Hematopoietic multipotent progenitor cell treated with erythropoietin and hydrocortisone succinate and interleukin-3 and kit ligand, for 4 days (in vitro differentiated cells): ENCODE measurements around the gene TRIM7.

Source experiments
- DNase-seq: peaks from one replicate; pipeline ENCODE4 v3.0.0-alpha.2; 2015

The TRIM7 gene

DNA sequence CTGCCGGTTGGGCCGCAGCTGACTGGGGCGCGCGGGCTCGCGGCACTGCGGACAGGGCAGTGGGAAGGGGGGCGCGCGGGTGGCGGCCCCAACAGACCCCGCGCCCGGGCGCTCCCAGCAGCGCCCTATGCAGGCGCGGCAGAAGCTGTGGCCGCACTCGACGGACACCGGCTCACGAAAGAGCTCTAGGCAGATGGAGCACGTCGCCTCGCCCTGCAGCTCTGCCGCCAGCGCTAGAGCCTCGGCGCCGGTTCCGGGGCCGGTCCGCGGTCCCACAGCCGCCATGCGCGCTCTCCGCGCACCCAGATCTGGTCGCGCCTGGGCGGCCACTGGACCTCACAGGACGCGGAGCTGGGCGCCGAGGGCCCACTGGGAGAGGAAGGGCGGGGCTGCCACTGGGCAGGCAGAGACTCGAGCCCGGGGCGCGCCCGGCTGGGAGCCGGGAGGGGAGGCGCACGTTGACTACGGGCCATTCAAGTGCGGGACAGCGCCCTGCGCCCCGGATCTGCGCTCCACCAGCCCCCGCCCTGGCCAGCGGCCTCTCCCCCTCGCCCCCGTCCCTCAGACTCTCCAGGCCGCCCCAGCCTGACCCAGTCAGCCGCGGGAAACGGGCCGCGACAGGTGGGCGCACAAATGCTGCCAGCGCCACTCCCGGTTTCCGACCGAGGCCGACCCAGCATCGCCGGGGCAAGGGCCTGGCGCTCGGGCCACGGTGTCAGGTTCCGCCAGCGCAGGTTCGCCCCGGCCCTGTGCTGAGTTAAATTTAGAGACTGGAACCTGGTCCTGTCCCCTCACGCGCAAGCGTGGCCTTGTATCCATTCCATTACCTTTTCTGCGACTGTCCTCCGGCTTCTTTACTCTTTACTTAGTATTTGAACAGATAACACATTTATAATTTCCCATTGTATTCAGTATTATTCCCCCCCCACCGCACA lies at the start of gene TRIM7:
TSS of gene TRIM7 (minus strand) at position 371 of the 935 bp plus-strand sequence. CDS start at position 285, 86 bp downstream.
- DNase-seq, result peak; percentile 53

DNA sequence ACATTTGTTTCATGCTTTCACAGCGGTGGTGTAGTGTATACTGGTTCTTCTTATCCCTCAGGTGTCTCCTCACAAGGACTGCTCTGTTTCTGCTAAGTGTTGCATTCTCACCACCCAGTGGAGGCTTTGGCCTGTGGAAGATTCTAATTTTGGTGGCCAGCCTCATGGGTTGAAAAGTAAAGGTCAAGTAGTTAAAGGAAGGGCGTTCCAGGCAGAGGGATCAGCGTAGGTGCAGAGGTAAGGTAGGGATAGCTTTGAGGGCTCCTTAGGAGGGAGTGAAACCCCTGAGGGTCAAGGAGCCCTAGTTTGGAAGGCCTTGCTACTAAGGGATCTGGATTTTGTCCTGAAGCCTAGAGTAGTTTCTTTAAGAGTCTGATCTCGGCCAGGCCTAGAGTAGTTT lies 43.3 kb upstream of the TRIM7 start:
- DNase-seq, result no peak

DNA sequence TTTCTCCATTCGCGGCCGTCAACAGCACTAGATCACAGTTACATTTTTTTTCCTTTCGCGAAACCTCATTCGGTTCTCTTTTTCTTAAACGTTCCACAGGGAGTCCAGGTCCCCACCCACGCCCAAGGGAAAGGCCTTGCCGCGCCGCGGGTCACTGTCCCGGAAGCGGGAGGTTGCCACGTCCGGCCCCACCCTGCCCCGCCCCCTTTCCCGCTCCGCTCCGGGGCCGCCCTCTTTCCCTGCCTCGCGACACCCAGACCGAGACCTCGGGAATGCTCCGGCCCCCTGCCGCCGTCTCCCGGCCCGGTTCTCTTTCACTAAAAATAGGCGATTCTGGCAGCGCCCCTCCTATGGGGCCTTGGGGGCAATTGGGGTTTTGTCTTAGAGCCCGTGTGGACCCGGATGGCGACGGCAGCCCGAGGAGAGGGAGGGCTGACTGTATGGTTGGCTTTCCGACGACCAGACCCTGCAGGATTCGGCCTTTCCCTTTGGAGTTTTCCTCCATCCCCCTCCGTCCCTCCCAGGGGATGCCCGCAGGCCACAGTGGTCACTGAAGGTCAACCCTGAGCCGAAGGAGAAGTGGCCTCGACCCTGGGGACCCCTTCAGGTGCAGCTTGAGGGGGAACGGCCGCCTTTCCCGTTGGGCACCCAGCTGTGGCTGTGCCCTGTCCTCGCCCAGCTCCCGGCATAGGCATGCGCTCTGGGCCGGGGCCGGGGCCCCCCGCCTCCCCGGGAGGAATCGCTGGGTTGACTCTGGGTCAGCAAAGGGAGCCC lies 41.5 kb upstream of the TRIM7 start:
- peak; percentile 94 for DNase-seq

GRCh38 chr5:181245427-181246275 lies 40.7 kb upstream of the TRIM7 start:
- no peak for DNase-seq

DNA sequence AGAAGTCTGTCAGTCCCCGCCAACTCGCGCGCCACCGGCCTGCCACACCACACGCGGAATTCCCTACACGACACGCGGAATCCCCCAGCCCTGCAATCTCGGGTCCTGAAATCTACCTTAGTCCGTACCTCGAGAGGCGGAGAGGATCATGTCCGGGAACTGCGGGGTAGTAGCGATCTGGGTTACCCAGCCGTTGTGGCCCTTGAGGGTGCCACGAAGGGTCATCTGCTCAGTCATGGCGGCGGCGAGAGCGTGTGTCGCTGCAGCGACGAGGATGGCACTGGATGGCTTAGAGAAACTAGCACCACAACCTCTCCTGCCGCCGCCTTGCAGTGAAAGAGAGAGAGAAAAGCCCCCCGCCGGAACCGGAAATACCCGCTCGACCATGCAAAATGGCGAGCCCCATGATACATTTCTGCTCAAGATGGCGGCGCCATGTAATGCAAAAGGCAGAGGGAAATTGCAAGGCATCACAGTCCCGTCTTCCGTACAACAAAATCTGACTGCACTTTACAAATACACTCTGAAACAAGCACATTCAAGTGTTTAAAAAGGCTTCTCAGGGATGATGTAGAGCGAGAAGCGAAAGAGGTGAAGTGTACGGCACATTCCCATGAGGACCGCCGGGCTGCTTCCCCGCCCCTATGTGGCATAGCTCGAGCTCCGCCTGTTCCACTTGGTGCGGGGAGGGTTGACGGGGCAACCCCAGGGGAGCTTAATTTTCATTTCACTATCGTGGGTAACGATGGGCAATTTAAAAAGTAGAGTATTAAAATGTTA lies 38.8 kb upstream of the TRIM7 start, which contains the start of gene RACK1:
TSS of gene RACK1 (minus strand) at position 343 of the 780 bp plus-strand sequence. CDS start at position 237, 106 bp downstream.
- peak; percentile 97 for DNase-seq

DNA sequence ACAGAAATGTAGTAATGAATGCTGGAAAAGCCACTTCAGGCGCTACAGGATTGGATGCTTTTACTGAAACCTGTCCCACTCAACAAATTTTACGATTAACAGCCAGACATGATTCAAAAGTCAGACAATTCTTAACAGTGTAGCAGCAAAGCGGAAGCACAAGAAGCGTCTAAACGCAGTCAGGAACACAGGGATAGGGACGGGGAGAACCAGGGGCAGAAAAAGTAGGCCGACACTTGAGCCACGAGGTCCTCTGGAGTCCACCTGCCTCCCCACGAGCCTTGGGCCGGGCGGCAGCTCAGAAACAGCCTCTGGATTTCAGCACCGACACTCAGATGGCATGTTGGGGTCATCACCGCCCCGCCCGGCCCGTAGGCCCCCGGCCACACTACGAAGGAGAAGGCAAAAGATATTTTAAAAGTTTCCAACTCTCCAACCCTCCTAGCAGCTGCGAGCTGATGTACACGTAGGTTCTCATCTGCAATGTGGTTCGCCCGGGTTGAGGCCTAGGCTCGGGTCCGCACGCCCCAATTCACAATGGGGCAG lies 38.1 kb upstream of the TRIM7 start:
- peak; percentile 44 for DNase-seq

- no peak for DNase-seq
Observed at GRCh38 chr5:181242031-181242451, 37.0 kb upstream of the TRIM7 start.

DNA sequence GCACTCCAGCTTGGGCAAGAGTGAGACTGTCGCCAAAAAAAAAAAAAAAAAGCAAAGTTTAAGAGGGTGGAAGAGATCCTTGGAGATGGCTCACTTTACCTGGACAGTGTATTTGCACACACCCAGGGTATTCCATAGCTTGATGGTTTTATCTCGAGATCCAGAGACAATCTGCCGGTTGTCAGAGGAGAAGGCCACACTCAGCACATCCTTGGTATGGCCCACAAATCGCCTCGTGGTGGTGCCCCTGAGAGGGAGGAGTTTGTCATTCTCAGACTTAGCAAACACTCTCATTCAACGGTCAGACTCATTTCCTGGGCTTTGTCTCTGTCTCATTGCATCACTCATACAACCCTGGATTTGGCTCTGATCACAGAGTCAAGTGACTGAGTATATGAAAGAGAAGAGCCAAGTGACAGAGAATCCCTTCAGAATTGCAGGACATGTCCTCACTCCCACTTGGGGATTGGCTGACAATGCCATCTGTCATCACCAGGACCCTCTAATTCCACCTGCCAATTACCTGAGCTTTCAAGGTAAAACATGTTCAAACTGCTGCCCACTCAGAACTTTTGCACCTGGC lies 36.5 kb upstream of the TRIM7 start:
- DNase-seq, result peak; percentile 90

- no peak for DNase-seq
Observed at GRCh38 chr5:181239062-181239663, 34.2 kb upstream of the TRIM7 start.

GRCh38 chr5:181237729-181238385 lies 32.9 kb upstream of the TRIM7 start:
- no peak for DNase-seq

DNA sequence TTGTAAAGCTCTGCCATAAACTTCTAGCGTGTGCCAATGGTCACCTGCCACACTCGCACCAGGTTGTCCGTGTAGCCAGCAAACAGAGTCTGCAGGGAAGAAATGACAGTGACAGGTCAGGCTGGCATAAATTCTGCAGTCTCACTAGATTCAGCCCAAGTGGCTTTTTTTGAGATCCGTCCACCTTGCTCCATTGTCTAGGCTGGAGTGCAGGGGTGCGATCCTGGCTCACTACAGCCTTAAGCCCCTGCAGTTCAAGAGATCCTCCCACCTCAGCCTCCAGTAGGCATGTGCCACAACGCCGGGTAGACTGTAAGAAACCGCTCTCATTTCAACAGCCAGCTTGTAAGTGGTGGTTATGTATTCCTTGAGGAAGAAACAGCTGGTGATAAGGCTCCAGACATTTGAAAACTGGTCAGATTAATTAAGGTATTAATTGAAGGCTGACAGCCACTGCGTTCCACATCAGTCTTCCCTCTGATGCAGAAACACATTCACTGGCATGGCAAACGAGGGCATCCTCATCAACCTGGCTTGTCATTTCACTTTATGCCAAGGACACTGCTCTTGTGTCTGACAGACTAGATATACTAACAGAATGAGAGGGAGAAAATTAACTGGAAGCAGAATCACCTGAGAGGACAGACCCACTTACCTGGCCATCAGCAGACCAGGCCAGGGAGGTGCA lies 32.1 kb upstream of the TRIM7 start:
- DNase-seq, result no peak

DNA sequence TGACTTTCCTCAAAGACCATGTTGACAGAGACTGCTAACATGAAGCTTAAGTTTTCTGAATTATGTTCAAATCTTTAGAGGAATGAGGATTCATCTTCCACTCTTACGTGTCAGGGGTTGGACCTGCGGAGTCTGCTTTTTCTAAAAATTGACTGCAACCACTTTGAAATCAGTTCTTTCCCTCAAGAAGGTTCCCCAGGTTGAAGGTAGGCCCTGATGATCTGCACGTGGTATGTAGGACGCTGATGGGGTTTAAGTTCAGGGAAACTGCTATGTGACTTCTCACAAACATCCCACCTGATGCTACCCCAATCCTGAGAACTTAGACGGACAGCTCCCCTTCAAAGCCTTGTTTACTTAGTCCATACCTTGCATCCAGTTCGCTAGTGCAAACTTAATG lies 31.5 kb upstream of the TRIM7 start:
- DNase-seq, result no peak

DNA sequence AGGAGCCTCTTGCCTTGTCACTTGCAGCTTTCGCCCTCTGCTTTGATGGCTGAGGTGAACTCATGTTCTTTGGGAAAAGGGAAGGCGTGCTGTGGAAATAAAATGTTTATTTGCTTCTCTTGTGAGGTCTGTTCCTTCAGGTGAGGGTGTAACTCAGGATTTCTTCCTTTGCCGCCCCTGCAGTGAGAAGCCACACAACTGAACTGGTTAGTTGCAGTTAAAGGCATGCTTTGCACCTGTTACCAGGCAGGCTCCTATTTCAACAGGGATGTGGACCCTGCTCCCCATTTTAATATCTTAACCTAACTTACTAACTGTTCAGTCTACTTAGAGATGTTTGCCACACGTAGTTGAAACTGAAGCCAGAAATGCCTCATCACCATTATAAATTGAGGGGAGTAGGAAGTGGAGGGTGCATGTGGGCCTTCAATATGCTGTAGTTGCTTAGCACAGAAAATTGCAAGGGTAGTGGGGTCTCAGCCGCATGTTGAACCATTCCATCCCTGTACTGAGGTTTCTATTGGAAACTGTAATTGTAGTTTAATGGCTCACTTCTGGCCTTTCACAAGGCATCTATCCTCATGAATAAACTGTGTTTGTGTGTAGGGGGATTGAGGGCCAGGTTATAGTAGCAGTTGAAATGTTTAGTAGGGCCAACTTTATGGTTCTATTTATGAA lies 30.8 kb upstream of the TRIM7 start:
- DNase-seq, result no peak

GRCh38 chr5:181235323-181235688 lies 30.3 kb upstream of the TRIM7 start:
- DNase-seq, result no peak

- DNase-seq, result peak; percentile 35
Observed at GRCh38 chr5:181234455-181235306, 29.7 kb upstream of the TRIM7 start.

GRCh38 chr5:181233801-181234454 lies 28.9 kb upstream of the TRIM7 start:
- no peak for DNase-seq

DNA sequence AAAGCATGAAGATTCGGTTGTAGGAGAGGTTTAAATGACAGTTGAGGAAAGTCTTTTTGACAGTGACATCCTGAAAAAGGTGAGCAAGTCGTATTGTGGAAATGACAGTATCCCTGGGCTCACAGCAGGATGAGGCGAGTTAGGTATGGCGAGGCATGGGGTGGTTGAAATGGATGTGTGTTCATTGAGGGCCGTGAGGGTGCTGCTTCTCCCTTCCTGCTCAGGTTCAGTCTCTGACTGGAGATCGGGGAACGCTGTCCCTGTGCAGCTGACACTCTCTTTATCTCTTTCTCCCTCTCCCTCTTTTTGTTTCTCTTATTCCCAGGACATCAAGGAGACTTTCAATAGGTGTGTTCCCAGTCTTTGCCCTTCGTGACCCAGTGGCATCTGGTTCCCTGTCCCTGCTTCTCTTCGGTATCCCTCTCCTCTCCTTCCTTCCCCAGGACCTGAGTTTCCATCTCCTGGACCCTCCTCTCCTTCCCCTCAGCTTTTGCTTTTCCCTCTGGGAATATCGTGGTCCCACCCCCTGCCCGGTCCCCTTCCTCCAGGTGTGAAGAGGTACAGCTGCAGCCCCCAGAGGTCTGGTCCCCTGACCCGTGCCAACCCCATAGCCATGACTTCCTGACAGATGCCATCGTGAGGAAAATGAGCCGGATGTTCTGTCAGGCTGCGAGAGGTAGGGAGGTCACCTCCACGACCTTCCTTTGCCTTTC lies 28.2 kb upstream of the TRIM7 start:
- DNase-seq, result no peak
